ENCODE results near the gene POLR2J2.
"Not testable (repeated sequence)": the region's sequence is repeated elsewhere in the genome, so short reads cannot be mapped to it uniquely, and the experiment has no call there.

The POLR2J2 gene

DNA sequence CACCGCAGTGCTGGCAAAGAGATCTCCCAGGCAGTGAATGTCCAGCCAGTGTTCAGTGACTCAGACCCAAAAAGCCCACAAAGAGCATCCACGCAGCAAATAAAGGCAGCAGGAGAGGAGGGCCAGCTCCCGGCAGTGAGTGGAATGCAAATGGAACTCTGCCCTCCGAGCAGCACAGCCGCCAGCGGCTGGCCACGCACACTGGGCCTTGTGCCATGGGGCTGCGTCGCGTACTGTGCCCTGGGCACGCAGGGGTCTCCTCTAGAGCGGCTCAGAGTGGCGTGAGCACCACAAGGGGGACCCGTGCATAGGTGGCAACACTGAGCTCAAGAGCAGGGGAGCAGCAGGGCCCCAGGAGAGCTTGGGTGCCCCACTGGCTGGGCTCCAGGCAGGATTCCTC, 3.9 kb downstream of the POLR2J2 start:
- DNase-seq: not testable (repeated sequence)

DNA sequence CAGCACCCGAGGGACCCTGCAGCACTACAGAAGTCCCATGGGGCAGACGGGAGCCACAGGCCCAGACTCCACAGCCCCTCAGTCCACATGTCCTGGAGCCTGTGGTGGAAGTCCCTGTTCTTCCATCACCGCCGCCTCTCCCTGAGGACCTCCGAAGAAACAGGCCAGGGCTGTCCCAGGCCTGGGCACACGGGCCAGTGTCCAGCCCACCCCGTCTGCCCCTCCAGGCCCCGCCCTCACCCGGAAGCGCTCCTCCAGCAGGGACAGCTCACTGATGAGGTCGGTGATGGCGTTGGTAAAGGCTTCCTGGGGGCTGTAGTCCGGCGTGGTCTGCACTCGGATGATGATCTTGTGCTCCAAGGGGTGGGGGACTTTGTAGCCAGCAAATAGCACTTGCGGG, 4.6 kb downstream of the POLR2J2 start:
- not testable (repeated sequence) for DNase-seq

DNA sequence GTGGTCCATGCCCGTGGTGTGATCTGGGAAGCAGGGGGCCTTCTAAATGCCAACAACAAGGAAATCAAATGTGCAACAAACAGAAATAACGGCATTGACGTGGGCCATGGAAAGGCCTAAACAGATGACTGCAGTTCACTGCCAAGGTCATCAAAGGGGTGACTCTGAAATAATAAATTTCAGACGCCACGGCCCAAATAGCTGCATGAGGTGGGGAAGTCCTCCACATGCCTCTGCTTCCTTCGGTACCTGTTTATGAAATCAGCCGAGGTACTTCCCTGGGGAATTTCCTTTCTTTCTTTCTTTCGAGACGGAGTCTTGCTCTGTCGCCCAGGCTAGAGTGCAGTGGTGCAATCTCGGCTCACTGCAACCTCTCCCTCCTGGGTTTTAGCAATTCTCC, 6.7 kb downstream of the POLR2J2 start:
- DNase-seq: not testable (repeated sequence)

DNA sequence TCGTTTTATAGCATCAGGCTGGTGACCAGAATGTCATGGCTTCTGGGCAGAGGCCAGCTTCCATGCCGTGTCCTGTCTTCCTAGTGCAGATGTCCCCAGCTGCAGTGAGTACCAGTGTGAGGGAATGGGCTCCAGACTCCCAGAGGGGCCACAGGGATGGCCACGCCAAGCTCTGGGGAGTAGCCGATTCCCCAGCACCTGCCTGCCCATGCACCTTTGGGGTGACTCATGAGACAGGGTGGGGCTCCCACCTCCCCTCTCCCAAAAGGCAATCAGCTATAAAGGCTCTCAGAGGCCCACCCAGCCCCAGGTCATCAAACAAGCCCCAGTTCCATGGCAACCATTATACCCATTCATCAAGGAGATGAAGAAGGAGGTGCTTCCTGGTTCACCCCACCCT, 21.5 kb downstream of the POLR2J2 start, which contains the start of gene SPDYE2B:
SPDYE2B (plus strand) TSS at position 396 of the 400 bp plus-strand sequence. CDS start 2,030 bp downstream, outside the sequence.
- not testable (repeated sequence) for DNase-seq

DNA sequence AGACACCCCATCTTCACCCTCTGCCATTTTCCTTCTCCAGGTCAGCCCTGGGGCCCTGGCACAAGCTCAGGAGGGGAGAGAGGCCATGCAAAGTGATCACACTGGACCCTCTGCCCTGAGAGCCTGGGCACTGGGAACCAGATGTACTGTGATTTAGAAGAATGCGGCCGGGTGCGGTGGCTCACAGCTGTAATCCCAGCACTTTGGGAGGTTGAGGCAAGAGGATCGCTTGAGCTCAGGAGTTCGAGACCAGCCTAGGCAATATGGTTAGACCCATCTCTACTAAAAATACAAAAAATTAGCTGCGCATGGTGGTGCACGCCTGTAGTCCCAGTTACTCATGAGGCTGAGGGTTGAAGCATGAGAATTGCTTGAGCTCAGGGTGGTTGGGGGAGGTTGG, 23.6 kb downstream of the POLR2J2 start:
- not testable (repeated sequence) for DNase-seq

DNA sequence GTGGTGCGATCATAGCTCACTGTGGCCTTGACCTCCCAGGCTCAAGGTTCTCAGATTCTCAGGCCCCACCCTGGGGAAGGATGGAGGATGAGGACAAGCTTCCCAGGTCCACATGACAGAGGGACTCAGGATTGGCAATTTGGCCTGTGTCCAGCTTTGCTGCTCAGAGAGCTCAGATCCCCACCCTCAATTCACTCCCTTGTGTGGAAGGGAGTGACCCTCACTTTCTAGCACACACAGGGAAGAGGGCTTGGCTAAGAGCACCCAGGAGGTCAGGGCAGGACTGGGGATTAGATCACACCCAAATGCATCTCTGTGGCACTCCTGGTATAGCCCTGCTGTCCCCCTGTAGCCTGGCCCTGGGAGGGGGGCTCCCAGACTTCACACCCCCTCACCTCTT, 28.1 kb downstream of the POLR2J2 start:
- not testable (repeated sequence) for DNase-seq

DNA sequence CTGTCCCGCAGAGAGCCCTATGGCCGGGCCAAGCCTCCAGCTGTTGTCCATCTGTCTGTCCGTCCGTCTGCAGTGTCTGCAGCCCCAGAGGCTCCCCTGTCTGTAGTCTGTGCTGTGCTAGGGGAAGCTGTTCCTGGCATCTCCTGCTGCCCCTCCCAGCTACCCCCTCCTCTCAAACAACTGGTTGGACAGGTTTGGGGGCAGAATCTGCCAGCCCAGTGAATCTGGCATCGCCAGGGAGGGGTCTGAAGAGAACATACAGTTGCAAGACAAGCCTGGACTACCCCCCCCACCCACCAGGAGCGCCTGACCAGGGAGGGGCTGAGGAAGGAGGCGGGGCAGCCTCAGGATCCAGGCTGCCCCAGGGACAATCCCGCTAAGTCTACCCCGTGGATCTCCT, 28.8 kb downstream of the POLR2J2 start, which contains the start of gene UPK3BL1:
UPK3BL1 (minus strand) TSS at position 101 of the 400 bp plus-strand sequence; CDS start at position 51, 50 bp downstream.
- DNase-seq: not testable (repeated sequence)

DNA sequence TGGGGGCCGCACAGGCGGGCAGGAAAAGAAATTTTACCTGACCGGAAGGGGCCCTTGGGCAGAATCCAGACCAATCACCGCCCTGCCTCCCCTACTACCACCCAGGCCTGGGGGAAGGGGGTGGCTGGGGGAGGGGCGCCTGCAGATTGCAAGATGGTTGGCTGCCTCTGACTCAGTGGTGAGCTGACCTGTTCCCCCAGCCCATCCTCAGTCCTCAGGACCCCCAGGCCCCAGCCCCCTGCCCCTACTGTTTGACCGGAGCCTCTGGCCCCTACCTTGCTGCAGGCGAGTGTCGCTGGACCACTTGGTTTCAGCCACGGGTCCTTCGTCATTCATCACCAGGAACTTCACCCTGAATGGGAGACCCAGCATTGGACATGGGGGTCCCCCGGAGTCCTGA, 32.6 kb downstream of the POLR2J2 start:
- not testable (repeated sequence) for DNase-seq

DNA sequence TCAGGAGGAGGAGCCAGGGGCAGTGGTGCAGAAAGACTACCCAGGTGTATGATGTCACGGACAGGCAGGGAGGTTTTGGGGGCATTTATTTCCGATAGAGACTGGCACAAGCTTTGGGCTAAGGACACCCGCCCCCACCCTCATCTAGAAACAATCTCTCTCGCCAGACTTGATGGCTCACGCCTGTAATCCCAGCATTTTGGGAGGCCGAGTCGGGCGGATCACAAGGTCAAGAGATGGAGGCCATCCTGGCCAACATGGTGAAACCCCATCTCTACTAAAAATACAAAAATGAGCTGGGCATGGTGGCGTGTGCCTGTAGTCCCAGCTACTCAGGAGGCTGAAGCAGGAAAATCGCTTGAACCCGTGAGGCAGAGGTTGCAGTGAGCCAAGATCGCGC, 34.5 kb downstream of the POLR2J2 start:
- not testable (repeated sequence) for DNase-seq

DNA sequence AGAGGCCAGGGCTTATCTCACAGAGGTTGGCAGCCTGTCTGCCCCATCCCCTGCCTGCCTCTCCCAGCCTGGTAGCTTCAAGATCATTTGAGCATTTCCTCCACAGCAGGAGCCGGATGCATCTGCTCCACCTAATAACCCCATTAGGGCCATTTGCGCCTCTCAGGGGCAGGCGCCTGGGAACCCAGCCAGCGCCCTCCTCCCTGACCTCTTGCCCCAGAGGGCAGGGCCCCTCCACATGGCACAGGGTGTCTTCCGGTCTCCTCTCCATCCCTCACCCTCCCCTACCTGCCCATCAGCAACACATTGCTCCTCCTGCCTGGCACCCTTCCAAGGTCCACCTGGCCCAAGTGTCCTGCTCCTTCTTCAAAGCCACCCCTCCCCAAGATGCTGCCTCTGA, 36.1 kb downstream of the POLR2J2 start:
- not testable (repeated sequence) for DNase-seq

DNA sequence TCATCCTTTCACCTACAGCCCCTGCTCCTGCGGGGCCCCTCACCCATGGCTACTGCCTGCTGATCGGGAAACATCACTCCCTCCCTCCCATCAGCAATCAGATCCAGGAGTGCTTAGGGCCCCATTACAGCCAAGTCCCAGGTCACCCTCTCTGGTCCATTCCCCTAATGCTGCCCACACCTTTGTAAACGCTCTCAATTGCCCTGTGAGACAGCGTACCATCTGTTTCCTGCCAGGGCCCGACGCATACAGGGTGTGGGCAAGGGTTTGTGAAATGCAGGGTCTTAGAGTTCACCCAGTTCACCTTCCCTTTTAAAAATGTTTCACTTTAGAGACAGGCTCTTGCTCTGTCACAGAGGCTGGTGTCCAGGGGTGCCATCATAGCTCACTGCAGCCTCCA, 37.2 kb downstream of the POLR2J2 start:
- DNase-seq: not testable (repeated sequence)

DNA sequence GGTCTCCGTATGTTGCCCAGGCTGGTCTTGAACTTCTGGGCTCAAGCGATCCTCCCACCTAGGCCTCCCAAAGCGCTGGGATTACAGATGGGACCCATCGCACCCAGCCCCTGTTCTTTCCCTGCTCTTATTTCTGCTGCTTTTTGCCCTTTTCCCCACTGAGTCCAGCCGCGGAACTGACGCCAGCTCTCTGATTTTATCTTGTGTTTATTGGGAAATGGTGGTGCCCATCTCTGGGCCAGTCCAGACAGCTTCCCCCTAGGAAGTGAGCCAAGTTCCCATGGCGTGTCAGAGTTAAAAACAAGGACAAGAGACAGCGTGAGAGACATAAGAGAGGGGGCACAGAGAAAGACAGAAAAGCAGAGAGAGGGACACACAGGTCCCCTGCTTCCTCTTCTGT, 40.8 kb downstream of the POLR2J2 start:
- DNase-seq: not testable (repeated sequence)

DNA sequence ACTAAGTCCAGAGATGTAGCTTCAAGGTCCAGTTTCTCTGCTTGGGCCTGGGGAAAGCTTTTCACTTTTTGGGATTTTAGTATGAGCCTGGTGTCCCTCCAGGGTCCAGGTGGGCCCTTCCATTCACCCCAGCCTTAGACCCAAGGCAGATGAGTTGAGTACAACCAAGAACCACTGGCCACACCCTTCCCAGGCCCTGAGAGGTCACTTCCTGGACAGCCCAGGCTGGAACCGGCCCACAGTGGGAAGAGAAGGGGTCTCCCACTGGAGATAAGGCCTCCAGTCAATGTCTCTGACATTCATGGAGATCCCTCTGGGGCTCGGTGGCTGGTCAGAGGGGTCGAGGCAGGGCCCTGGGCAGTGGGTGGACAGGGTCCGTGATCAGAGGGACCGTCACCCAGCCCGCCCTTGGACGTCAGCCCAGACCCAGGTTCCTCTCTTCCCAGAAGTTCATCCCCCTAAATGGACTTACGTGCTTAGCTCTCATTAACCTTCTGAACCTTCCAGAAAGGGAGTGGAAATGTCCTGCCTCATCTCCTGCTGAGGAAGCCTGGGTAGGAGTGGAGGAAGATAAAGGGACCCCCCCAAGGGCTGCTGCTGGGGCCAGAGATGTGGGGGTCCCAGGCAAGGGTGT, 44.1 kb downstream of the POLR2J2 start:
- DNase-seq: not testable (repeated sequence)

DNA sequence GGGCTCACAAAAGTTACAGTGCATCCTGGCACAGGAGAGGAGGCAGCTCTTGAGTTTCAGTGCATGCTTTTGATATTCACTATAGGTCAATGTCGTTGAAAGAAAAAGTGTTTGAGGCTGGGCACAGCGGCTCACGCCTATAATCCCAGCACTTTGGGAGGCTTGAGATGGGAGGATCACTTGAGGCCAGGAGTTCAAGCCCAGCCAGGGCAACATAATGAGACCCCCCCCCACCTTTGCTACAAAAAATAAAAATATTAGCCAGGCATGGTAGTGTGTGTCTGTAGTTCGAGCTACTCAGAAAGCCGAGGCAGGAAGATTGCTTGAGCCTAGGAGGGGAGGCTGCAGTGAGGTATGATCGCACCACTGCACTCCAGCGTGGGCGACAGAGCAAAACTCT, 53.3 kb downstream of the POLR2J2 start:
- DNase-seq: not testable (repeated sequence)

DNA sequence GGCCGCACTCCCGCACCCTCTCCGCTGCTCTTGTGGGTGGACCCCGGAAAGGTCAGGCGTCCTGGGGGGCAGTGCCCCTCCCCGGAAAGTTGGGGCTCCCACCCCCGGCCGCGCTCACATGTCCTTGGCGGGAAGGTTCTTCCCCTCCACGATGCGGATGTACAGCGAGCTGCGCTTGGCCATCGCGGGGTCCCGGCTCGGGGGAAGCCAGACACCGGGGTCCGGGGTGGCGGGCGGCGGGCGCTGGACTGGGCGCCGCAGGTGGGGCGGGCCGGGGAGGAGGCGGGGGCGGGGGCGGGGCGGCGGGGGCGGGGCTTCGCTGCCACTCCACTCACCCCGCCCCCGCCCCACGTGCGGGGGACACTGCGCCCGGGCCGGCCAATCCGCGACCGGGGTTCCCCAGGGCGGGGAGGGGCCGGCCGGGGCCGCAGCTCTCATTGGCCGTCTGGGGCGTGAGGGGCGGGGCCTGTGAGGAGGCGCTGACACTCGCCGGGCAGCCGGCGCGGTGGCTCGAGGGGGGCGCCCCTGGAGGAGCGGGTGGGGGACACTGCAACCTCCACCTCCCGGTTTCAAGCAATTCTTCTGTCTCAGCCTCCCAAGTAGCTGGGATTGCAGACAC, 54.8 kb downstream of the POLR2J2 start, which contains the start of gene RASA4:
RASA4 (minus strand) TSS at position 250 of the 619 bp plus-strand sequence; CDS start at position 183, 67 bp downstream.
- DNase-seq: not testable (repeated sequence)
